ENCODE results near the gene ATPAF2.

ATPAF2 gene

GRCh38 chr17:18039535-18040260, 730 bp upstream of the ATPAF2 start:
- peak in 1 of 14 donors; percentile 40 for DNase-seq

GRCh38 chr17:18038149-18038850, 668 bp downstream of the ATPAF2 start:
- DNase-seq, result no peak

- no peak for DNase-seq
Measured at GRCh38 chr17:18037486-18037885, 1.5 kb downstream of the ATPAF2 start.

- no peak for DNase-seq
Measured at GRCh38 chr17:18035704-18036103, 3.3 kb downstream of the ATPAF2 start.

- DNase-seq, result peak in 4 of 14 donors; percentile 9 to 67 (median 12)
Measured at GRCh38 chr17:18033442-18034099, 5.4 kb downstream of the ATPAF2 start.

- no peak for DNase-seq
Measured at GRCh38 chr17:18031955-18032354, 7.0 kb downstream of the ATPAF2 start.

- no peak for DNase-seq
Measured at GRCh38 chr17:18028952-18029540, 9.9 kb downstream of the ATPAF2 start.

GRCh38 chr17:18028114-18028951, 10.6 kb downstream of the ATPAF2 start:
- no peak for DNase-seq

GRCh38 chr17:18027280-18027679, 11.7 kb downstream of the ATPAF2 start:
- no peak for DNase-seq

- peak in 7 of 14 donors; percentile 18 to 39 (median 32) for DNase-seq
Measured at GRCh38 chr17:18025945-18026776, 12.8 kb downstream of the ATPAF2 start.

GRCh38 chr17:18025241-18025944, 13.6 kb downstream of the ATPAF2 start:
- DNase-seq, result peak in 2 of 14 donors; percentile 28 to 29

GRCh38 chr17:18021372-18021771, 17.6 kb downstream of the ATPAF2 start:
- DNase-seq, result no peak

GRCh38 chr17:18020971-18021370, 18.0 kb downstream of the ATPAF2 start:
- no peak for DNase-seq

GRCh38 chr17:18019838-18020154, 19.2 kb downstream of the ATPAF2 start:
- DNase-seq, result no peak

- no peak for DNase-seq
Measured at GRCh38 chr17:18018411-18018921, 20.5 kb downstream of the ATPAF2 start.

GRCh38 chr17:18017958-18018357, 21.0 kb downstream of the ATPAF2 start:
- DNase-seq, result no peak

- DNase-seq, result no peak
Measured at GRCh38 chr17:18016426-18016825, 22.5 kb downstream of the ATPAF2 start.

GRCh38 chr17:18015593-18015992, 23.4 kb downstream of the ATPAF2 start:
- no peak for DNase-seq

- DNase-seq, result no peak
Measured at GRCh38 chr17:18014006-18014405, 25.0 kb downstream of the ATPAF2 start.

- DNase-seq, result no peak
Measured at GRCh38 chr17:18011286-18011685, 27.7 kb downstream of the ATPAF2 start.

All from C1 segment of cervical spinal cord (tissue), 14 donors.